ENCODE results near the gene WWOX.

The WWOX gene

GRCh38 chr16:79100447-79100846 lies 1001.0 kb downstream of the WWOX start:
- no peaks in the 10 kb centered on the region for H3K79me2 ChIP-seq (ENCODE audit: insufficient read depth, low read depth)
- H4K20me1 ChIP-seq (ENCODE audit: insufficient read depth): no peaks in the 10 kb centered on the region
- H3K4me3 ChIP-seq (IDR thresholded peaks at IDR 0.05; ENCODE audit: insufficient read depth, low read depth, low read length): no peak overlapping the region
- no peaks in the 10 kb centered on the region for H3K36me3 ChIP-seq (ENCODE audit: insufficient read depth)
- no peak overlapping the region for H3K9ac ChIP-seq
- no peaks in the 10 kb centered on the region for H3K4me1 ChIP-seq (ENCODE audit: low read depth, poor library complexity, severe bottlenecking)
- H3K27me3 ChIP-seq (ENCODE audit: insufficient read depth, low read depth): no peaks in the 10 kb centered on the region
- no peak overlapping the region for H3K4me2 ChIP-seq
- no peak overlapping the region for H2AFZ ChIP-seq (ENCODE audit: low read depth)
- no peak overlapping the region for H3K27ac ChIP-seq
- TF ChIP-seq CTCF (conservative IDR thresholded peaks at IDR 0.05; ENCODE audit: low read depth, low read length): no peak

DNA sequence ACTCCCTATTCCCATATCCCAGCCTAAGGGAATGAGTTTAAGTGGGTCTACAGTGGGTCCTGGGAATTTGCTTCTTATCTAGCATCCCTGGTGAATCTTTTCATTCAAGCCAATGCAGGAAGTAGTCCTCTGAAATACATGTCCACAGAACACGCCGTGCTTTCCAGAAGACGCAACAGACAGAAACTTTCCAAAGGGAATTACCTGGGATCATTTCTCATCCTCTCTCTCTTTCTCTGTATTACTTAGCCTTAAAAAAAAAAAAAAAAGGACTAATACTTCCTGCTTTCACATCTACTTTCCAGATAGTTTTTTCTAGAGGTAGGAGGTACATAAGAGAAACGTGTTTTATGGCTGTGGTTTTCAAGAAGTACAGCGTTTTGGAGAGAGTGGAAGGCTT lies 1002.0 kb downstream of the WWOX start:
- no peak for TF ChIP-seq CTCF (conservative IDR thresholded peaks at IDR 0.05; ENCODE audit: low read depth, low read length)
- H2AFZ ChIP-seq (ENCODE audit: low read depth): no peak overlapping the region
- H3K4me3 ChIP-seq (IDR thresholded peaks at IDR 0.05; ENCODE audit: insufficient read depth, low read depth, low read length): no peak overlapping the region
- H4K20me1 ChIP-seq (ENCODE audit: insufficient read depth): no peaks in the 10 kb centered on the region
- no peaks in the 10 kb centered on the region for H3K27me3 ChIP-seq (ENCODE audit: insufficient read depth, low read depth)
- no peak overlapping the region for H3K4me2 ChIP-seq
- H3K27ac ChIP-seq: no peak overlapping the region
- no peak overlapping the region for H3K9ac ChIP-seq
- H3K36me3 ChIP-seq (ENCODE audit: insufficient read depth): no peaks in the 10 kb centered on the region
- H3K79me2 ChIP-seq (ENCODE audit: insufficient read depth, low read depth): no peaks in the 10 kb centered on the region
- H3K4me1 ChIP-seq (ENCODE audit: low read depth, poor library complexity, severe bottlenecking): no peaks in the 10 kb centered on the region

DNA sequence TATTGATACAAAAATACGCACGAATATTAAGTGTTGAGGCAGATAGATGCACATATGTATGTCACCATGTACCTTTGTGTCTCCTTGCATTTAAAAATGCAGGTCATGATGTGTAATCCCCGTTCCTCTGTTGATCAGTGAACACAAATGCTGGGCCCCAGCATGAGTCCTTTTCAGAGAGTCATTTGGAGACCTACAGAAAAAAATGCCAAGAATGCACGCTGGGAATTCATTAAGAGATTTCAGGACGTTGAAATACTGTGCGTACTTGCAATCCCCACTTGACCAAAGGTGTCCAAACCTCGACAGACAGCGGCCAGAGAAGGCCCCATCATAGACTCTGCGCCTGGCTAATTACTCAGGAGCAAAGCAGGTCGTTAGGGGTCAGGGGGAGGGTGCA lies 1005.1 kb downstream of the WWOX start:
- Histone ChIP-seq H3K36me3 (ENCODE audit: insufficient read depth) (no peaks in the 10 kb centered on the region), H3K4me2 (no peak overlapping the region), H3K4me3 (IDR thresholded peaks at IDR 0.05; ENCODE audit: insufficient read depth, low read depth, low read length) (no peak overlapping the region), H3K9ac (no peak overlapping the region), H4K20me1 (ENCODE audit: insufficient read depth) (no peaks in the 10 kb centered on the region), H2AFZ (ENCODE audit: low read depth) (no peak overlapping the region), H3K27me3 (ENCODE audit: insufficient read depth, low read depth) (no peaks in the 10 kb centered on the region), H3K79me2 (ENCODE audit: insufficient read depth, low read depth) (no peaks in the 10 kb centered on the region), H3K27ac (no peak overlapping the region), H3K4me1 (ENCODE audit: low read depth, poor library complexity, severe bottlenecking) (no peaks in the 10 kb centered on the region)
- TF ChIP-seq CTCF (conservative IDR thresholded peaks at IDR 0.05; ENCODE audit: low read depth, low read length): no peak

- no peaks in the 10 kb centered on the region for H3K4me1 ChIP-seq (ENCODE audit: low read depth, poor library complexity, severe bottlenecking)
- no peaks in the 10 kb centered on the region for H3K79me2 ChIP-seq (ENCODE audit: insufficient read depth, low read depth)
- no peak overlapping the region for H3K4me3 ChIP-seq (IDR thresholded peaks at IDR 0.05; ENCODE audit: insufficient read depth, low read depth, low read length)
- no peak overlapping the region for H3K27ac ChIP-seq
- no peaks in the 10 kb centered on the region for H3K36me3 ChIP-seq (ENCODE audit: insufficient read depth)
- no peak for TF ChIP-seq CTCF (conservative IDR thresholded peaks at IDR 0.05; ENCODE audit: low read depth, low read length)
- no peak overlapping the region for H2AFZ ChIP-seq (ENCODE audit: low read depth)
- no peak overlapping the region for H3K4me2 ChIP-seq
- H4K20me1 ChIP-seq (ENCODE audit: insufficient read depth): no peaks in the 10 kb centered on the region
- no peaks in the 10 kb centered on the region for H3K27me3 ChIP-seq (ENCODE audit: insufficient read depth, low read depth)
- H3K9ac ChIP-seq: no peak overlapping the region
These were observed 1007.8 kb downstream of the WWOX start for GRCh38 chr16:79107301-79107700.

- no peak overlapping the region for H2AFZ ChIP-seq (ENCODE audit: low read depth)
- TF ChIP-seq CTCF (conservative IDR thresholded peaks at IDR 0.05; ENCODE audit: low read depth, low read length): no peak
- H3K79me2 ChIP-seq (ENCODE audit: insufficient read depth, low read depth): no peaks in the 10 kb centered on the region
- no peaks in the 10 kb centered on the region for H3K4me1 ChIP-seq (ENCODE audit: low read depth, poor library complexity, severe bottlenecking)
- H3K27me3 ChIP-seq (ENCODE audit: insufficient read depth, low read depth): no peaks in the 10 kb centered on the region
- no peak overlapping the region for H3K9ac ChIP-seq
- no peaks in the 10 kb centered on the region for H3K36me3 ChIP-seq (ENCODE audit: insufficient read depth)
- no peaks in the 10 kb centered on the region for H4K20me1 ChIP-seq (ENCODE audit: insufficient read depth)
- H3K4me3 ChIP-seq (IDR thresholded peaks at IDR 0.05; ENCODE audit: insufficient read depth, low read depth, low read length): no peak overlapping the region
- H3K4me2 ChIP-seq: no peak overlapping the region
- no peak overlapping the region for H3K27ac ChIP-seq
These were observed 1010.3 kb downstream of the WWOX start for GRCh38 chr16:79109771-79110170.

All from KMS-11 (cell line).